ENCODE results near the gene DCAF8. TPM values are rescaled to one million over a fixed set of nuclear protein-coding genes. Genes with fewer than 3 reads are reported as not detected.

DCAF8 gene
- total RNA-seq, 1 experiment from 2014 or later = 181 TPM

DNA sequence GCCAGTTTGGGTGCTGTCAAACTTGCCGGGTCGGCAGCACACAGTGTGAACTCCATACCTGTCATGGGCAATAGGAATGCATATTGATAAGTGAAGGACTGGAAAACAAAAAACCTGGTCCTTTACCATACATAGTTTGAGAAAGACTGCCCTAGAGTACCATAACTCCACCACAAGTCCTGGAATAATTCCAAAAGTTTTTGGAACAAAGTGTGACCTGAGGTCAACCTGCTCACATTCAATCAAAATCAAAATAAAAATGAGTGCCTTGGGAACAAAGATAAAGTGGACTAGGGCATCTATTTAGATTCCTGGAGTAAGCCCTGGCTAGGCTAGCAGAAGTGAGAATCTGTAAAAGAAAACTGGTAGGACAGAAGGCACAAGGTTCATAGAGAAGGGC is 15.0 kb upstream of the DCAF8 start:
- Mint-ChIP-seq H3K4me1 (ENCODE audit: insufficient read depth, unreplicated experiment) (no peaks in the 10 kb centered on the region), H3K9me3 (ENCODE audit: unreplicated experiment) (no peaks in the 10 kb centered on the region), H3K36me3 (ENCODE audit: insufficient read depth, unreplicated experiment) (peaks cover 59% of the 10 kb centered on the region), H3K27ac (ENCODE audit: low read depth, unreplicated experiment) (no peak overlapping the region), H3K4me3 (ENCODE audit: unreplicated experiment) (no peak overlapping the region), H3K27me3 (ENCODE audit: insufficient read depth, unreplicated experiment) (no peaks in the 10 kb centered on the region)
- ChIA-PET POLR2A (interaction anchor here (0.9 to 6.9 kb wide), 3 partner anchors 12 to 20 kb away, joined by 3 to 76 read pairs (median 7); partner anchors contain the start of gene DCAF8), CTCF (interaction anchor here (0.9 to 7.6 kb wide), 2 partner anchors 14 to 25 kb away, joined by 4 to 83 read pairs; no protein-coding TSS in a partner anchor)
- TF ChIP-seq CTCF (IDR thresholded peaks at IDR 0.05; ENCODE audit: unreplicated experiment) = no peak
- DNase-seq (ENCODE audit: unreplicated experiment) = no peak
- no TSS peak for BruUV-seq (replicated peaks)
- intact Hi-C loops (cut with micrococcal nuclease) = no loop called here

DNA sequence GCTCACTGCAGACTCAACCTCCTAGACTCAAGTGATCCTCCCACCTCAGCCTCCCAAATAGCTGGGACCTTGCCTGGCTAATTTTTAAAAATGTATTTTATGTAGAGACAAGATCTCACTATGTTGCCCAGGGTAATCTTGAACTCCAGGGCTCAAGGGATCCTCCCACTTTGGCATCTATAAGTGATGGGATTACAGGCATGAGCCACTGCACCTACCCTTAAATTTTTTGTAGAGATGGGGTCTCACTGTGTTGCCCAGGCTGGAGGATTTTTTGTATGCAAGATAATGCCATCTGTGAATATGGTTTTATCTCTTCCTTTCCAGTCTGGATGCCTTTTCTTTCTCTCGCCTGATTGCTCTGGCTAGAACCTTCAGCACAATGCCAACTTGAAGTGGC is 8.7 kb upstream of the DCAF8 start:
- DNase-seq (ENCODE audit: unreplicated experiment) = no peak
- no peak overlapping the region for H3K4me3 Mint-ChIP-seq (ENCODE audit: unreplicated experiment)
- TF ChIP-seq CTCF (IDR thresholded peaks at IDR 0.05; ENCODE audit: unreplicated experiment) = no peak

DNA sequence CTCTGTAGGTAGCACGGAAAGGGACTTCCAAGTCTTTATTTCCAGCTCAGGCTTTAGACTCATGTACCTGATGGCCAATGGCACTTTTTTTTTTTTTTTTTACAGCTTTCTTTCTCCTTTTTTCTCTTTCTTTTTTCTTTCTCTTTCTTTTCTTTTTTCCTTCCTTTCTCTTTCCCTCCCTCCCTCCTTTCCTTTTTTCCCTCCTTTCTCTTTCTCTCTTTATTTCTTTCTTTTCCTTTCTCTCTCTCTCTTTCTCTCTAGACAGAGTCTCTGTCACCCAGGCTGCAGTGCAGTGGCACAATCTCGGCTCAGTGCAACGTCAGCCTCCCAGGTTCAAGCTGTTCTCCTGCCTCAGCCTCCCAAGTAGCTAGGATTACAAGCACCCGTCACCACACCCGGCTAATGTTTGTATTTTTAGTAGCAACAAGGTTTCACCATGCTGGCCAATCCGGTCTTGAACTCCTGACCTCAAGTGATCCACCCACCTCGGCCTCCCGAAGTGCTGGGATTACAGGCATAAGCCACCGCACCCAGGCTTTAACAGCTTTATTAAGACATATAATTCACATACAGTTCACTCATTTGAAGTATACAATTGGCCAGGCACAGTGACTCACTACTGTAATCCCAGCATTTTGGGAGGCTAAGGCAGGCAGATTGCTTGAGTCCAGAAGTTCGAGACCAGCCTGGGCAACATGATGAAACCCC is 5.1 kb upstream of the DCAF8 start:
- no peak for DNase-seq (ENCODE audit: unreplicated experiment)
- Mint-ChIP-seq H3K4me3 (ENCODE audit: unreplicated experiment) (no peak overlapping the region), H3K9me3 (ENCODE audit: unreplicated experiment) (no peaks in the 10 kb centered on the region), H3K27me3 (ENCODE audit: insufficient read depth, unreplicated experiment) (peaks cover 16% of the 10 kb centered on the region), H3K27ac (ENCODE audit: low read depth, unreplicated experiment) (no peak overlapping the region), H3K4me1 (ENCODE audit: insufficient read depth, unreplicated experiment) (no peaks in the 10 kb centered on the region), H3K36me3 (ENCODE audit: insufficient read depth, unreplicated experiment) (peaks cover 2% of the 10 kb centered on the region)
- no TSS peak for BruUV-seq (replicated peaks)
- ChIA-PET POLR2A (interaction anchor here (0.6 to 9.8 kb wide), 3 partner anchors 9 to 873 kb away, joined by 3 to 247 read pairs (median 3); partner anchors contain the start of gene PEX19), CTCF (interaction anchor here (0.8 to 12.2 kb wide), 6 partner anchors 9 to 166 kb away, joined by 3 to 133 read pairs (median 4); no protein-coding TSS in a partner anchor)
- TF ChIP-seq CTCF (IDR thresholded peaks at IDR 0.05; ENCODE audit: unreplicated experiment) = no peak
- intact Hi-C loops (cut with micrococcal nuclease) = no loop called here

More for the DNA sequence above, 8.7 kb upstream of the DCAF8 start:
- CTCF ChIA-PET = interaction anchor here (1.1 to 2.7 kb wide), 4 partner anchors 17 to 192 kb away, joined by 3 to 12 read pairs (median 6); no protein-coding TSS in a partner anchor
- POLR2A ChIA-PET = interaction anchor here (0.7 to 6.9 kb wide), 4 partner anchors 9 to 56 kb away, joined by 3 to 76 read pairs (median 20); partner anchors contain the start of genes DCAF8 and PEX19
- no peak overlapping the region for H3K27ac Mint-ChIP-seq (ENCODE audit: low read depth, unreplicated experiment)
- no peaks in the 10 kb centered on the region for H3K36me3 Mint-ChIP-seq (ENCODE audit: insufficient read depth, unreplicated experiment)
- H3K9me3 Mint-ChIP-seq (ENCODE audit: unreplicated experiment) = no peaks in the 10 kb centered on the region
- BruUV-seq (replicated peaks) = no TSS peak
- no peaks in the 10 kb centered on the region for H3K4me1 Mint-ChIP-seq (ENCODE audit: insufficient read depth, unreplicated experiment)
- intact Hi-C loops (cut with micrococcal nuclease) = no loop called here
- peaks cover 16% of the 10 kb centered on the region for H3K27me3 Mint-ChIP-seq (ENCODE audit: insufficient read depth, unreplicated experiment)

DNA sequence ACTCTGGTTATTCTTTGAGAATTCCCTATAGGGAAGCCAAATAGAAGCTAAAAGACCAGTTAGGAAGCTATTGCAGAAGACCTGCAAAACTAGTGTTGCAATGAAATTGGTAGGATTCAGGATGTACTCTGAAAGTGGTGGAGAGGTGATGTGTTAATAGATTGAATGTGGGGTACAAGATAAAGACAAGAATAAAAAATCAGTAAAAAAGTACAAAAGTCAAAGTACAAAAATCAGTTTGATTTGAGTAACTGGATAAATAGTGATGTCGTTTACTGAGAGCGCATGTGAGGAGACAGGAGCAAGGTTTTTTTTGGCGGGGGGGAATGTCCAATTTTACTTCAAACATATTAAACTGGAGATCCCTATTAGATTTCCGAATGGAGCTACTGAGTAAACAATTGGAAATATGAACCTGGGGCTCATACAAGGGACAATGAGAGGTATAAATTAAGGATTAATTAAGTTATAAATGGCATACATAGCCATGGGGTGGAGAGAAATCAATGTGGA is 2.5 kb upstream of the DCAF8 start:
- CTCF ChIA-PET = interaction anchor here (0.5 to 12.2 kb wide), 16 partner anchors 9 to 1088 kb away, joined by 3 to 133 read pairs (median 4); no protein-coding TSS in a partner anchor
- Mint-ChIP-seq H3K27me3 (ENCODE audit: insufficient read depth, unreplicated experiment) (peaks cover 16% of the 10 kb centered on the region), H3K9me3 (ENCODE audit: unreplicated experiment) (no peaks in the 10 kb centered on the region), H3K4me3 (ENCODE audit: unreplicated experiment) (no peak overlapping the region), H3K36me3 (ENCODE audit: insufficient read depth, unreplicated experiment) (peaks cover 16% of the 10 kb centered on the region), H3K4me1 (ENCODE audit: insufficient read depth, unreplicated experiment) (peaks cover 10% of the 10 kb centered on the region), H3K27ac (ENCODE audit: low read depth, unreplicated experiment) (no peak overlapping the region)
- no peak for DNase-seq (ENCODE audit: unreplicated experiment)
- POLR2A ChIA-PET = interaction anchor here (1.0 to 9.8 kb wide), 6 partner anchors 9 to 168 kb away, joined by 5 to 247 read pairs (median 29); partner anchors contain the start of gene PEX19
- BruUV-seq (replicated peaks) = no TSS peak
- intact Hi-C loops (cut with micrococcal nuclease) = no loop called here
- no peak for TF ChIP-seq CTCF (IDR thresholded peaks at IDR 0.05; ENCODE audit: unreplicated experiment)

Measured in MCF 10A (cell line).